K562 (cell line): ENCODE measurements around the gene PRSS21. TPM values are rescaled to one million over a fixed set of nuclear protein-coding genes. Genes with fewer than 3 reads are reported as not detected.

Source experiments
- ATAC-seq: fragments of 200-7000 bp; cut with Tn5 transposase; 3 replicates; pipeline ENCODE4 v1.9.1; 2020; ENCODE audit warnings: moderate library complexity
- BruUV-seq: library from RNA; stranded (reverse); fragments of 400-500 nt; replicated peaks from 2 replicates; lab custom pipeline; 2021; lab: Mats Ljungman, UMichigan
- CTCF ChIA-PET: fragments of 300-600 bp; formaldehyde crosslinking; extraction: SDS; loops from one replicate; lab custom pipeline; 2021; ENCODE audit warnings: low intra/inter-chr PET ratio; lab: Yijun Ruan, JAX
- POLR2A ChIA-PET: fragments of 300-600, 350-650 bp; sonication (Branson Sonifier 250); formaldehyde crosslinking; extraction: SDS; loops from one replicate; lab custom pipeline; 2021; ENCODE audit warnings: antibody characterized with exemption, inconsistent platforms; lab: Yijun Ruan, JAX
- DNase-seq, 4 experiments: peaks; one replicate each; pipeline versions ENCODE4 v3.0.0 to v3.0.0-alpha.2; 2011 to 2018; ENCODE audit warnings: low spot score in 3 of 4, mixed read lengths in 3 of 4; ENCODE audit errors: extremely low read depth in 1 of 4
- FAIRE-seq: peaks from 2 replicates; lab custom pipeline; 2011; peaks lifted over from hg19 to GRCh38; lab: Jason Lieb, UNC
- H2AFZ ChIP-seq: 2 replicates; pipeline ENCODE4 v1.6.0; 2011; ENCODE audit warnings: low read depth, low read length, control low read depth, inconsistent platforms
- H3K27ac ChIP-seq: fragments of 200-600 bp; 3 replicates; pipeline ENCODE4 v1.8.0; 2011; ENCODE audit warnings: low read depth, mild to moderate bottlenecking, control low read depth, inconsistent platforms, low read length, moderate library complexity, mixed read lengths; ENCODE audit errors: extremely low read depth
- H3K27me3 ChIP-seq, 2 experiments: fragments of 300-600 bp in 1 of 2; 2 replicates in 1 of 2; 3 replicates in 1 of 2; pipeline versions ENCODE4 v1.6.0 to v1.8.0; 2011; ENCODE audit warnings: inconsistent platforms in 2 of 2, low read length in 2 of 2, mild to moderate bottlenecking in 1 of 2, mixed read lengths in 1 of 2, moderate library complexity in 1 of 2; ENCODE audit not compliant: control insufficient read depth in 2 of 2, insufficient read depth in 2 of 2
- H3K36me3 ChIP-seq: fragments of 300-600 bp; 3 replicates; pipeline ENCODE4 v1.8.0; 2011; ENCODE audit warnings: mild to moderate bottlenecking, low read length, inconsistent platforms; ENCODE audit not compliant: control insufficient read depth, insufficient read depth
- H3K4me1 ChIP-seq, 2 experiments: fragments of 200-600 bp in 1 of 2; replicated peaks in 1 of 2; 2 replicates in 1 of 2; 3 replicates in 1 of 2; pipeline versions ENCODE4 v1.5.1 to v1.8.0; 2011; ENCODE audit warnings: inconsistent platforms in 2 of 2, low read length in 2 of 2, mild to moderate bottlenecking in 1 of 2, mixed read lengths in 1 of 2, moderate library complexity in 1 of 2; ENCODE audit not compliant: control insufficient read depth in 2 of 2, insufficient read depth in 2 of 2
- H3K4me2 ChIP-seq: 2 replicates; pipeline ENCODE4 v1.6.1; 2011; ENCODE audit warnings: low read length, control low read depth, inconsistent platforms, mixed read lengths; ENCODE audit not compliant: insufficient read depth
- H3K4me3 ChIP-seq: fragments of 200-600 bp; sonication (generic), shearing (Covaris generic); 2 replicates; pipeline ENCODE4 v1.5.1; 2016; ENCODE audit warnings: control low read depth, inconsistent platforms
- H3K79me2 ChIP-seq: fragments of 200-600 bp; 3 replicates; pipeline ENCODE4 v1.8.0; 2011; ENCODE audit warnings: low read length, inconsistent platforms; ENCODE audit not compliant: control insufficient read depth, insufficient read depth
- H3K9ac ChIP-seq, 2 experiments: 2 replicates each; pipeline versions ENCODE4 v1.6.0 to v1.6.1; 2011; ENCODE audit warnings: low read depth in 2 of 2, low read length in 2 of 2, control low read depth in 1 of 2, inconsistent platforms in 1 of 2, mild to moderate bottlenecking in 1 of 2, mixed read lengths in 1 of 2; ENCODE audit not compliant: insufficient read depth in 1 of 2
- H3K9me1 ChIP-seq: one replicate; pipeline ENCODE4 v1.6.0; 2011; ENCODE audit warnings: inconsistent platforms, mild to moderate bottlenecking, low read length, moderate library complexity; ENCODE audit not compliant: control insufficient read depth, insufficient read depth
- H3K9me3 ChIP-seq: replicated peaks from 2 replicates; pipeline ENCODE4 v1.5.1; 2011; ENCODE audit warnings: low read depth, low read length, inconsistent platforms; ENCODE audit not compliant: control insufficient read depth, insufficient read depth
- H4K20me1 ChIP-seq: replicated peaks from 2 replicates; pipeline ENCODE4 v1.6.1; 2011; ENCODE audit warnings: low read length, inconsistent platforms, mixed read lengths; ENCODE audit not compliant: control insufficient read depth, insufficient read depth
- CREB3 ChIP-seq: fragments of 450-650 bp; conservative IDR thresholded peaks from 2 replicates; pipeline ENCODE4 v1.6.1; 2016; ENCODE audit warnings: missing genetic modification characterization, low read depth, mild to moderate bottlenecking, missing compliant biosample characterization, moderate library complexity
- MNT ChIP-seq, 2 experiments: fragments of 450-650 bp; conservative IDR thresholded peaks; 2 replicates each; pipeline ENCODE4 v1.6.1; 2017; ENCODE audit warnings: mild to moderate bottlenecking in 2 of 2, moderate library complexity in 2 of 2
- PHB2 ChIP-seq: fragments of 450-650 bp; IDR thresholded peaks from 2 replicates; pipeline ENCODE4 v1.6.1; 2017; ENCODE audit warnings: low read depth
- TRIM28 ChIP-seq: fragments of 450-650 bp; IDR thresholded peaks from 2 replicates; pipeline ENCODE4 v1.6.1; 2017
- ZMIZ1 ChIP-seq, 2 experiments: fragments of 150-350 bp in 1 of 2; IDR thresholded peaks; 2 replicates each; pipeline ENCODE4 v1.6.1; 2012 to 2016; ENCODE audit warnings: low read depth in 2 of 2, low read length in 2 of 2, mild to moderate bottlenecking in 1 of 2, moderate library complexity in 1 of 2
- WGBS: fragments of 100-300 bp; shearing (Covaris generic); methylation state at CpG from one replicate; pipeline ENCODE4 v1.1.6; 2016; ENCODE audit warnings: low coverage, mixed read lengths; ENCODE audit not compliant: insufficient coverage; ENCODE audit errors: missing lambda C conversion rate; 5-methylcytosine and 5-hydroxymethylcytosine counted together
- in situ Hi-C: fragments of 300-500 bp; cut with MboI; formaldehyde crosslinking; loops from 4 replicates; pipeline ENCODE4 v1.15.0; 2018; ENCODE audit warnings: inconsistent platforms, mixed read lengths
- intact Hi-C: fragments of 100-400 bp; cut with micrococcal nuclease; formaldehyde crosslinking; loops from 2 replicates; pipeline ENCODE4 v1.14.2; 2022
- polyA plus RNA-seq, 8 experiments: library from polyadenylated mRNA; depleted of rRNA in 4 of 8; stranded (reverse) in 5 of 8; unstranded in 3 of 8; fragments of >200 nt; fragmentation: Nextera tagmentation in 2 of 8; fragmentation: Illumina TruSeq in 1 of 8; extraction: Ambion mirVana in 2 of 8; extraction: Trizol in 1 of 8; gene quantifications; 2 replicates each; pipeline versions ENCODE4 v1.2.1 to v1.2.3, GENCODE V29; 2011 to 2014; ENCODE audit warnings: inconsistent platforms in 1 of 8, missing spikeins in 1 of 8
- total RNA-seq, 7 experiments: library from RNA; depleted of rRNA in 6 of 7; stranded (reverse); fragments of >200 nt in 6 of 7; fragmentation: Illumina TruSeq in 2 of 7; extraction: Trizol in 2 of 7; gene quantifications; 2 replicates each; pipeline versions ENCODE4 v1.2.1 to v1.2.3, GENCODE V29; 2011 to 2021; ENCODE audit warnings: low replicate concordance in 1 of 7

PRSS21 gene
- total and polyA plus RNA-seq, 9 of the 15 experiments (the other 6 are each of a cell fraction or from before 2014, with no cell fraction given): 12.1 to 121 (median 61.3) TPM

GRCh38 chr16:2779978-2780898 is 36.8 kb upstream of the PRSS21 start:
- H3K4me2 ChIP-seq: no peak overlapping the region
- peaks cover 10 to 48% of the 10 kb centered on the region in 2 experiments; a peak in 4 of 5 replicates for H3K4me1 ChIP-seq
- no peaks in the 10 kb centered on the region for H3K9me1 ChIP-seq
- peak in 1 of 4 experiments; percentile 31 for DNase-seq
- no peak overlapping the region for H3K27ac ChIP-seq
- peaks cover 15% of the 10 kb centered on the region for H3K36me3 ChIP-seq
- ChIA-PET CTCF (no interaction called here), POLR2A (interaction anchor here (1.0 kb wide), 2 partner anchors 10 kb away, joined by 3 to 4 read pairs; no protein-coding TSS in a partner anchor)
- no peaks in the 10 kb centered on the region; the same call in 1 of the 2 replicates for H4K20me1 ChIP-seq
- no peaks in the 10 kb centered on the region for H3K9me3 ChIP-seq
- H2AFZ ChIP-seq: no peak overlapping the region
- ATAC-seq: no peak
- FAIRE-seq: no peak
- intact Hi-C loops: loop anchor here (5.0 kb wide), 1 partner anchor 37 kb away; the partner anchor contains the start of gene PRSS21
- 59% methylated on average over 17 of the region's 17 CpGs for whole genome bisulfite sequencing
- no peaks in the 10 kb centered on the region for H3K27me3 ChIP-seq
- H3K9ac ChIP-seq: peak overlapping the region in 1 of 2 experiments; percentile 67; a peak in 1 of 4 replicates
- no TSS peak for BruUV-seq
- in situ Hi-C loops: no loop called here
- no peak overlapping the region for H3K4me3 ChIP-seq
- peaks cover 32% of the 10 kb centered on the region for H3K79me2 ChIP-seq
- TF ChIP-seq TRIM28 (no peak), MNT (conservative IDR thresholded peaks at IDR 0.05) (no peak), ZMIZ1 (IDR thresholded peaks at IDR 0.05; ENCODE audit: low read depth in 2 of 2, low read length in 2 of 2) (no peak), CREB3 (tag) (0 out of 2 replicates have a peak, but pooled peaks have one; percentile 58), PHB2 (no peak)
